GM20000 (cell line): Measurements from ENCODE around the gene TRIM64.
"Not testable (repeated sequence)": the region's sequence is repeated elsewhere in the genome, so short reads cannot be mapped to it uniquely, and the experiment has no call there.

Experiments
- DNase-seq: peaks from one replicate; pipeline ENCODE4 v3.0.0; 2012; ENCODE audit warnings: low spot score
- CTCF ChIP-seq: IDR thresholded peaks from 2 replicates; pipeline ENCODE4 v1.5.1; 2012; ENCODE audit warnings: mild to moderate bottlenecking, control low read depth; ENCODE audit errors: extremely low read depth, missing control alignments

TRIM64 gene

GRCh38 chr11:89965737-89966136 is at the start of gene TRIM64:
Gene TRIM64 (plus strand): TSS chr11:89966037. CDS start chr11:89968504, 2,467 bp downstream.
- DNase-seq = not testable (repeated sequence)

GRCh38 chr11:89922195-89922660 is 43.6 kb upstream of the TRIM64 start, which contains the start of gene TRIM49D1:
Gene TRIM49D1 (minus strand): TSS chr11:89922245. CDS start chr11:89917710, 4,535 bp downstream.
- DNase-seq = no peak
- TF ChIP-seq CTCF = no peak

GRCh38 chr11:89923764-89924163 is 42.1 kb upstream of the TRIM64 start, which contains the start of gene TRIM49D2:
Gene TRIM49D2 (plus strand): TSS chr11:89924064. CDS start chr11:89926762, 2,698 bp downstream.
- not testable (repeated sequence) for DNase-seq

- DNase-seq = not testable (repeated sequence)
These were observed 5.0 kb upstream of the TRIM64 start for GRCh38 chr11:89960833-89961232.
